GM13976 (cell line): ENCODE data around the gene MYPN.

Experiments used
- DNase-seq: peaks from one replicate; pipeline ENCODE4 v3.0.0; 2012; ENCODE audit warnings: low spot score
- CTCF ChIP-seq: IDR thresholded peaks from 2 replicates; pipeline ENCODE4 v1.5.1; 2012; ENCODE audit warnings: borderline replicate concordance, mild to moderate bottlenecking; ENCODE audit not compliant: insufficient read depth; ENCODE audit errors: extremely low read depth, missing control alignments, control extremely low read depth
- in situ Hi-C: fragments of 300-500 bp; cut with MboI; formaldehyde crosslinking; loops from one replicate; pipeline ENCODE4 v1.12.0; 2022; ENCODE audit warnings: low sequenced_read_pairs, mixed read lengths, inconsistent platforms; ENCODE audit not compliant: unreplicated experiment

The MYPN gene

GRCh38 chr10:68092512-68092911 is 16.8 kb upstream of the MYPN start:
- in situ Hi-C loops: no loop called here
- no peak for DNase-seq
- no peak for TF ChIP-seq CTCF

- no peak for DNase-seq
- in situ Hi-C loops: no loop called here
- TF ChIP-seq CTCF: no peak
Measured at GRCh38 chr10:68095153-68095552, 14.1 kb upstream of the MYPN start.

GRCh38 chr10:68096913-68097516 is 12.3 kb upstream of the MYPN start:
- DNase-seq: no peak
- no peak for TF ChIP-seq CTCF
- in situ Hi-C loops: no loop called here

- DNase-seq: no peak
- in situ Hi-C loops: no loop called here
- no peak for TF ChIP-seq CTCF
Measured at GRCh38 chr10:68099736-68100135, 9.6 kb upstream of the MYPN start.

GRCh38 chr10:68101066-68101465 is 8.2 kb upstream of the MYPN start:
- in situ Hi-C loops: no loop called here
- no peak for DNase-seq
- TF ChIP-seq CTCF: no peak

- no peak for DNase-seq
- no peak for TF ChIP-seq CTCF
- in situ Hi-C loops: no loop called here
Measured at GRCh38 chr10:68103261-68103878, 5.9 kb upstream of the MYPN start.

GRCh38 chr10:68103901-68104300 is 5.4 kb upstream of the MYPN start:
- no peak for TF ChIP-seq CTCF
- in situ Hi-C loops: no loop called here
- DNase-seq: no peak
